HG03460 (cell line): ENCODE results near the gene C6orf132.
"Not testable (repeated sequence)": the region's sequence is repeated elsewhere in the genome, so short reads cannot be mapped to it uniquely, and the experiment has no call there.

Experiments used
- ATAC-seq: cut with Tn5 transposase; IDR thresholded peaks from one replicate; pipeline ENCODE4 v1.9.1; 2021; ENCODE audit not compliant: unreplicated experiment

The C6orf132 gene

DNA sequence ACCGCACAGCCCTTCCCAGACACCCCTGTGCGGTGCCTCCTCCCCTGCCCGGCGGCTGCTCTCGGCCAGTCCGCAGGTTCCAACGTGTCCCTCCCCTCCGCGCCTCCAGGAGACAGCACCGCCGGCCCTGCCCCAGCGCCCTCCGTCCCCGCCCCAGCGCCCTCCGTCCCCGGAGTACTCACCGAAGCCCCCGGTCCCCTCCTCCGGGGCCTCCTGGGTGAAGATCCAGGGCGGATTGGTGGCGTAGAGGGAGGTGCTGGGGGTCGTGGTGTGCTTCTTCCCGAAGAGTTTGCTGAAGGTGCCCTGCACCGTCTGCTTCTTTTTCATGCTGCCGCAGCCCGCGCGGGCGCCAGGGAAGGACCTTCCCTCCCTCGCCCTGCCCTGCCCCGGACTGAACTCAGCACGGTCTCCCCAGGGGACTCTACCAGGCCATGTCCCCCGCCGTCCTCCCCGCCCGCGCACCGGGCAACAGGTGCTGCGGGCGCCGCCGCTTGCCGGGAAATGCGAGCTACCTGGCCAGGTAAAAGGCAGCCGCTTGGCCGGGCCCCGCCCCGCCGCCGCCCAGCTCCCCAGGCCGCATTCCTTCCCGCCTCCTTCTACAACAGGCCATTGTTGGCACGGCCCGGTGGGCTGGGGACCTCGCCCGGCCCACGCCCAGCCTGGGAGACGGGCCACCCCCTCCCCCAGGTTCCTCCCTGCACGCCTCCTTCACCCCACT, at the start of gene C6orf132:
Gene C6orf132 (minus strand): TSS at position 503 of the 718 bp plus-strand sequence. CDS start 176 bp downstream, at position 327.
- ATAC-seq: no peak

GRCh38 chr6:42190554-42191183, 48.2 kb upstream of the C6orf132 start:
- no peak for ATAC-seq

DNA sequence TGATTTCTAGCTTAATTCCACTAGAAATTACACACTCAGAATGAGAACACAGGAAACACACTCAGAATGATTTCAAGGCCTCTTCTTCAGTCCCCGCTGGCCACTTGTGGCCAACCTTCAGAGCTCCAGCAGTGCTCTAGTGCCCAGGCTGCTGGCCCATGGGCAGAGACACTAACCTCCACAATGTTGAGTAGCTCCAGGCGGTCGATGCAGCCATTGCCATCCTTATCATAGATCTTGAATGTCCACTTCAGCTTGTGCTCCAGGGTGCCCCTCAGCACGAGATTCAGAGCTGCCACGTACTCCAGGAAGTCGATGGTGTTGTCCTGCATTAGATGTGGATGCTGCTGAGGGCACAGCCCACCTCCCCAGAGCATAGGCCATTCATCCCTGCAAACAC, 46.0 kb upstream of the C6orf132 start:
- no peak for ATAC-seq

- ATAC-seq: no peak
Measured at GRCh38 chr6:42185597-42185996, 43.2 kb upstream of the C6orf132 start.

DNA sequence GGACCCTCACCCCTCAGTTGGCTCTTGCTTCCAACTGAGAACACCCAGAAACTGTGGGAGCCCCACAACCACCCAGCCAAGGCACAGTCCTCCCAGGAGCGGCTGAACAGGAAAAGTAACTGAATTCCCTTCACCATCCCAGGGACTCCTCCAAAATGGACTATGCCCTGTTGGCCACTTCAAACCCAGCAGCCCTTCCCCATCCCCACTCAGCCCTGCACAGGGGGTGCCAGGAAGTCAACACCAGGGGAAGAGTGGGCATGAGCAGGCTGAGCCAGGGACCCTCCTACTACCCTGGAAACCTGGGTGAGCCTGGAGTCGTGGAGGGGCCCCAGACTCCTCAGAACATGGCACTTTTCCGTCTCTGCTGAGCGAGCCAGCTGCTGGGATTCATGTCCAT, 42.1 kb upstream of the C6orf132 start:
- ATAC-seq: no peak

- no peak for ATAC-seq
Measured at GRCh38 chr6:42182101-42182500, 39.7 kb upstream of the C6orf132 start.

DNA sequence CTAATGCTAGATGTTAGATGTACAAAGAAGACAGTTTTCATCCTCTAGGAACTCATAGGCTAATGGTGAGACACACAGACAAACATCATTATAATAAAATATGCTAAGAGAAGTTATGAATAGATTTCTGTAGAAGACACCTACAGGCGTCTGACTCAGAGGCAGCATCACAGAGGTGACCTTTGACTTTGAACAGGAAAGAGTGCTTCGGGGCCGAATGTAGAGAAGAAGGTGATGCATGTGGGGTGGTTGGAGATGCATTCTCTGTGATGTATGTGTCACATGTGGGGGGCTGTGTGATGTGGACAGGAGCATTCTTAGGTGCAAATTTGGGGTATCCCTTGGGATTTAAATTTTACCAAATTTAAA, 37.5 kb upstream of the C6orf132 start:
- no peak for ATAC-seq

- ATAC-seq: no peak
Measured at GRCh38 chr6:42179261-42179944, 37.0 kb upstream of the C6orf132 start.

DNA sequence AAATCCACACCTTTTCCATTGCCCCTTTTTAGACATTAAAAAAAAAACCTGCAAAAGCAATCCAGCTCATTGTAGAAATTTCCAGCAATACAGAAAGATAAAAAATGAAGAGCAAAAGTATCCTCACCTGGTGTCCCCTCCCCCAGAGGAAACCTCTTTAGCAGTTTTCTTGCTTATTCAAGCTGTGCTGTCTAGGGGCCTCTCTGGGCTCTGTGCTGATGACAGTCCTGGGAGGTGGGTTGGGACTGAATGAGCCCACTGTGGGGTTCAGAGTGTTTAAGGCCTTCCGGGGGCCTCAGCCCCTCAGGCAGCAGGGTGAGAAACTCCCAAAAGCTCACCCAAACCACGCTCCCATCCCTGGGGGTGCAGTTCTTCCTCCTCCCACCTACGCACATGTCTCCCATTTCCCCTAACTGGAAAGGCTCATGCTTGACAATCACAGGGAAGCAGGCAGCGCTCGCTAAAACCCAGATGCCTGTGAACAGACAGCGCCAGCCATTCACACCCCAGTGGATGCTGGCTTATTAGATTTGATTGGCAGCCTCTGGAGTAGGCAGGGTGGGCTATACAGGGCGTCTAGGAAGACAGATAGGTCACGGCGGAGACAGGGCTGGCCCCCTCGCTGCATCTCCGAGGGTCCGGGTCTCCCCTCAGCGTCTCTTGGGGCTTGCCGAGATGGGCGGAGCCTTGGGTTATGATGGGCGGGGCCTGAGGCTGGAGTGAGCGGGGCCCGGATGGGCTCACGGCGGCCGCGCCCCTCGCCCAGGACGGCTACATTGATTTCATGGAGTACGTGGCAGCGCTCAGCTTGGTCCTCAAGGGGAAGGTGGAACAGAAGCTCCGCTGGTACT, 35.3 kb upstream of the C6orf132 start:
- ATAC-seq: no peak

- no peak for ATAC-seq
Measured at GRCh38 chr6:42176981-42177380, 34.6 kb upstream of the C6orf132 start.

GRCh38 chr6:42175860-42176259, 33.4 kb upstream of the C6orf132 start:
- no peak for ATAC-seq

DNA sequence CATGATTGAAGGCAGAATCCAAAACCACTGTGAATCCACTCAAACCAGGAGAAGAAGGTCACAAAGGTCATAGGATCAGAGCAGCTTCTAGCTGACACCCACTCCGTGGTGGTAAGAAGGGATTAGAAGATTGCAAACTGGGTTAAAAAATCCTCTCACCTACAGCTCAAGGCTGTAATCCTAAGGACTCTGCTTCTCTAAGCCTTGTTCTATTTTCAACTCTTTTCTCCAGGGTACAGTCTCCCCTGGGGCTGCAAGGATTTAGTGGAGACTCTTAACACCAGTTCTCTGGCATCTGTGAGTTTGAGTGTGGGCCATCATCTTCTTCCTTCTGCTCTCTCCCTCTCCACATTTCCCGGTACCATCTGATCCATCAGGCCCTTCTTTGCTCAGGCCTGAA, 30.7 kb upstream of the C6orf132 start, which contains the start of gene GUCA1A:
Gene GUCA1A (plus strand): TSS at position 264 of the 400 bp plus-strand sequence. CDS start 250 bp downstream, outside the sequence.
- ATAC-seq: no peak

DNA sequence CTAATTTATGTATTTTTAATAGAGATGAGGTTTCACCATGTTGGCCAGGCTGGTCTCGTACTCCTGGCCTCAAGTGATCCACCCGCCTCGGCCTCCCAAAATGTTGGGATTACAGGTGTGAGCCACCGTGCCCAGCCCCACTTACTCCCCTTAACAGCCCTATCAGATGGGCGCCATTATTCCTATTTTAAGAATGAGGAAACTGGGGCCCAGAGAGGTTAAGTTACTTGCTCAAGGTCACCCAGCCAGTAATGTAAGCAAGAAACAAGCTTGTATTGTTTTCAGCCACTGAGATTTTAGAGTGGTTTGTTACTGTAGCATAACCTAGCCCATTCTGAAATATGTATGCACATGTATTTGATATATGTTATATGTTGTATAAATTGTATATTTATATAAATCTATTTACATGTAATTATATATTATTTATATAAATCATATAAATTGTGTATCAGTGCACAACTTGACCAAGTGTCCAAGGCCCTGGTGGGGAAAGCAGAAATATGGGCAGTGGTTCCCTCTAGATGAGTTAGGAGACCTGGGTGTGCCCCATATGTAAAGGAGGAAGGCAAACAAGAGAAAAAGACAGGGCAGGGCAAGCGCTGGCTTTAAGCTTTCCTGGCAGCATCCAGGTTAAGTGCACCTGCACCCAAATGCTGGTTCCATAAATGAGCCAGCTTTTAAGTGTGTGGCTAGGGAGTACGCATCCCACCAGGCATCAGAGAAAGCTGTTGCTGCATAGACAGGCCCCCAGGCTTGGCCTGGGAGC, 29.6 kb upstream of the C6orf132 start:
- no peak for ATAC-seq

DNA sequence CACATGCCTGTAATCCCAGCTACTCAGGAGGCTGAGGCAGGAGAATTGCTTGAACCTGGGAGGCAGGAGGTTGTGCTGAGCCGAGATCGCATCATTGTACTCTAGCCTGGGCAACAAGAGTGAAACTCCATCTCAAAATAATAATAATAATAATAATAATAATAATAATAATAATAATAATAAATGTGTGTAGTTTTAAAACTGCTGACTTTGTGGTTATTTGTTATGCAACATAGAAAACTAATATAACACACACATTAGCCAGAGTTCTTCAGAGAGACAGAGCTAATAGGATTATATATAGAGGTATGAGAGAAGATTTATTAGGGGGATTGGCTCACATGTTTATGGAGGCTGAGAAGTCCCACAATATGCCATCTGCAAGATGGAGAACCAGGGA, 27.4 kb upstream of the C6orf132 start:
- not testable (repeated sequence) for ATAC-seq

GRCh38 chr6:42168650-42169049, 26.2 kb upstream of the C6orf132 start:
- no peak for ATAC-seq

GRCh38 chr6:42166444-42167141, 24.2 kb upstream of the C6orf132 start:
- ATAC-seq: no peak

GRCh38 chr6:42165016-42165415, 22.6 kb upstream of the C6orf132 start:
- no peak for ATAC-seq

DNA sequence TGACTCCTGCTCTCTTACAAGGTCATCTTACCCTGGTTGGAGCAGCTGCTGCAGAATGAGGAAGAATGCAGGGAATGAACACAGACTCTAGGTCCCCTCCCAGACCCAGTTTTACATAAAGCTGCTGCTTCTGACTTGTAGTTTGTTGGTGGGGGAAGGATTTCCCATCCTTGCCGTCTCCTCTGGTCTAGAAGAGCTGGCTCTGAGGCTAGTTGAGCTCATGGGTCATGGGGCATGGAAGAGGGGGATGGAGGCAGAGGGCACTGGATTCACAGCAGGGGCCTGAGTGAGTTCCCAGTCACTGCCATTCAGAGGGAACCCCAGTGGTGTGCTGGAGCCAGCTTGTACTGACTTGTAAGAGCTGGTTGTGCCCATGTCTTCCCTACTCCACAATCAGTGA, 21.6 kb upstream of the C6orf132 start:
- ATAC-seq: no peak

DNA sequence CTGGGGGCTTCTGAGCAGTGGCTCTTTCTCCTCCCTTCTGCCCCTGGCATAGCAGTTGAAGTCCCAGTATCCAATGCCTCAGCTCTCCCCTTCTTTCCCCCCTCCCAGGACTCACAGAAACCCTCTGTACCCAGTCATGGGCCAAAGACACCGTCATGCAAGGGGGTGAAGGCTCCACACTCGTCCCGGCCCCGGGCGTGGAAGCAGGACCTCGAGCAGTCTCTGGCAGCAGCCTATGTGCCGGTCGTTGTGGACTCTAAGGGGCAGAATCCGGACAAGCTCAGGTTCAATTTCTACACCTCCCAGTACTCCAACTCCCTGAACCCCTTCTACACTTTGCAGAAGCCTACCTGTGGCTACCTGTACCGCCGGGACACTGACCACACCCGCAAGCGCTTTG, 20.4 kb upstream of the C6orf132 start:
- ATAC-seq: no peak

- no peak for ATAC-seq
Measured at GRCh38 chr6:42162384-42162783, 20.0 kb upstream of the C6orf132 start.
